Thyroid gland (tissue), 4 donors: ENCODE results near the gene NXPH4. TPM values are rescaled to one million over a fixed set of nuclear protein-coding genes. Genes with fewer than 3 reads are reported as not detected.

Experiments used
- DNase-seq, 2 donors: peaks; one replicate each; pipeline ENCODE4 v3.0.0-alpha.2; 2019
- H3K27ac ChIP-seq, 3 donors: fragments of 200-600 bp; sonication (generic); 1 replicate in 2 of 3; 2 replicates in 1 of 3; pipeline ENCODE4 v1.5.1; 2016 to 2019; ENCODE audit warnings: mild to moderate bottlenecking in 1 of 3, moderate library complexity in 1 of 3
- H3K27me3 ChIP-seq: fragments of 200-600 bp; sonication (generic); one replicate; pipeline ENCODE4 v1.5.1; 2019
- H3K36me3 ChIP-seq, 2 donors: fragments of 200-600 bp; sonication (generic); one replicate each; pipeline ENCODE4 v1.5.1; 2016 to 2019
- H3K4me1 ChIP-seq, 2 donors: fragments of 200-600 bp; sonication (generic); one replicate each; pipeline ENCODE4 v1.5.1; 2017 to 2019
- H3K4me3 ChIP-seq, 3 donors: fragments of 200-600 bp; sonication (generic); replicated peaks in 1 of 3; 1 replicate in 2 of 3; 2 replicates in 1 of 3; pipeline ENCODE4 v1.5.1; 2016; ENCODE audit warnings: mild to moderate bottlenecking in 1 of 3
- H3K9me3 ChIP-seq: fragments of 200-600 bp; sonication (generic); one replicate; pipeline ENCODE4 v1.5.1; 2017
- POLR2A ChIP-seq, 2 donors: fragments of 450-650 bp; IDR thresholded peaks; one replicate each; pipeline ENCODE4 v1.6.1; 2017; ENCODE audit warnings: antibody characterized with exemption in 2 of 2, mild to moderate bottlenecking in 2 of 2, moderate library complexity in 1 of 2
- WGBS, 2 donors: methylation state at CpG; one replicate each; pipeline ENCODE4 v1.1.5; 2017; 5-methylcytosine and 5-hydroxymethylcytosine counted together
- intact Hi-C: fragments of 100-400 bp; cut with DNase I; formaldehyde crosslinking; loops from one replicate; pipeline ENCODE4 v1.15.1; 2023
- total RNA-seq, 4 donors: library from RNA; depleted of rRNA; stranded (reverse); fragments of >200 nt; gene quantifications; one replicate each; pipeline ENCODE4 v1.2.3, GENCODE V29; 2016
- TF ChIP-seq, protein P1 (sequence below), 6 experiments: fragments of 200-600 bp in 3 of 6; fragments of 450-650 bp in 3 of 6; sonication (generic) in 3 of 6; IDR thresholded peaks; one replicate each; pipeline ENCODE4 v1.5.1; 2016 to 2019; ENCODE audit warnings: antibody characterized with exemption in 6 of 6, mild to moderate bottlenecking in 2 of 6, inconsistent platforms in 1 of 6, moderate library complexity in 1 of 6

NXPH4 gene
- total RNA-seq, 4 donors from 2014 or later, result 0.27 TPM; not detected in 3

DNA sequence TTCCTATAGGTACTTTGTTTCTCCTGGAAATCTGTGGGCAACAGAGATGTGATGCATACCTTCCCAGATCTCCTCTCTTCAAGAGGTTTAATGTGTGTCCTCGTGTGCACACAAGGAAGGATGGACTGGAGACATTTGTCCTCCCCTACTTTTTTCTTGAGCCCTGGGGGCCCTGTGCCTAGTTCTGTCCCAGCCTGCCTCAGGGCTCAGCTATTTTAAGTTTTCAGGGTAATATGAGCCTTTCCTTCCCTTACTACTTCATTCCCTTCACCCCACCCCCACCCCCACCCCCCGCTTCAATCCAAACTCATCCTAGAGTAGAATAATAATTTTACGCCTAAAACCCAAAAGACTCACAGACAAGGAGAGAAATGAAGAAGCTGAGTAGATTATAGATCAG lies 33.9 kb downstream of the NXPH4 start:
- no peak for TF ChIP-seq POLR2A (IDR thresholded peaks at IDR 0.05)
- Histone ChIP-seq H3K27ac (no peak overlapping the region), H3K4me3 (no peak overlapping the region), H3K4me1 (no peaks in the 10 kb centered on the region), H3K27me3 (no peaks in the 10 kb centered on the region), H3K36me3 (peaks cover 4 to 6% of the 10 kb centered on the region in 2 donors), H3K9me3 (no peaks in the 10 kb centered on the region)
- no peak for DNase-seq
- intact Hi-C loops, result no loop called here
- WGBS, 2 donors, result 73 to 77% methylated on average over 3 of the region's 3 CpGs

DNA sequence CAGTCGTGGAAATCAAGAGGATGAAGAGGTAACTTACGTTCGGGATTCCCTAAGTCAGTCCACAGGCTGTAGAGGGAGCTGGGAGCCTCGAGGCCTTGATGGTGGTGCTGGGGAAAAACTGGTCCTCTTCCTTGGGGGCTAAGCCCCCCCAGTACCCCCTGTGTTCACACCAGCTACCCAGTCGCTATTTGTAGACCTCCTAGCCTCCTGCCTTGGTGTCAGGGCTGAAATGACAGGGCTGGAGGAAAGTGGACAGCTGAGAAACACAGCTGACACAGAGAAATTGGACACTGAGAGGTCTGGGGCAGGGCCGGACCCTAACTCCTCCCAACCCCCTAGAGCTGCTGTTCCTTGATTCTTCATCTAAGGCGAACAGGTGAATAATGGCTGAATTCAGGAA lies 34.4 kb downstream of the NXPH4 start, which contains the start of gene STAC3:
Gene STAC3 (minus strand): TSS at position 232 of the 400 bp plus-strand sequence. CDS start 1,551 bp downstream, outside the sequence.
- Histone ChIP-seq H3K4me3 (no peak within 1 kb of the TSS), H3K27ac (no peak within 1 kb of the TSS), H3K36me3 (peaks cover 6 to 8% of the 10 kb centered on the region in 2 donors), H3K9me3 (no peaks in the 10 kb centered on the region), H3K4me1 (no peaks in the 10 kb centered on the region), H3K27me3 (no peaks in the 10 kb centered on the region)
- TF ChIP-seq POLR2A (IDR thresholded peaks at IDR 0.05), result no peak
- WGBS, 2 donors, result 52 to 70% methylated on average over 7 of the region's 7 CpGs
- intact Hi-C loops, result no loop called here
- no peak for DNase-seq

DNA sequence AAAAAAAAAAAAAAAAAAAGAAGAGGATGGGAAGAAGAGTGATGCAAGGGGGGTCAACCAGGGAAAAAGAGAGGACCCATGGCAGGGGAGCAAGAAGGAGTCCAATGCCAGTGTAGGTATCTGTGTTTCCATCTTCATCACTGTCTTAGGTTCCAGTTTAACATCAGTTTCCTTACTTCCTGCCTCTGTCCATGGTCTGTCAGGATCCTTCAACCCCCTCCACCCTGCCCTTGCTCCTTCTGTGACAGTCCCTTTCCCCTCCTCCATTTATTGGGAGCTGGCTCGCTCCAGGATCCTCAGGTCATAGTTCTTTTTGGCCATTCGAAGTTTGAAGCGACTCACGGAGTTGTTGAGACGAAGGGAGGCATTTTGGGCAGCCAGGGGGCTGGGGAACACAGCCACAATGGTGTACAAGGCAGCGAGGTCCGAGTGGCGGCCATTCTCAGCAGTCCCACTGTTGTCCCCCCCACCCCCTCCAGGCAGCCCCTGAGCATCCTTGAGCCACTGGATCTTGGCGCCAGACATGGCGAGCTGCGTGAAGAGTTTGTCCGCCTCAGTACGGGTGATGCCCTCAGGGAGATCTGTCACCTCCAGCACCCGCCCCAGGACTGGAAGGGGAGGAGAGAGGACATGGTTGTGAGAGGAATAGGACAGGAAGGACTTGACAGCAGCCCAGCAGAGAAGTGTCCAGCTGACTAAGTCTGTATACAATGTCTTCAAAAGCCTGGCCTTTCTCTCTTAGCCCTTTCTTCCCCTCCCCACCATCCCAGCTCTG lies 38.1 kb downstream of the NXPH4 start:
- H3K4me3 ChIP-seq, result no peak overlapping the region
- no peaks in the 10 kb centered on the region for H3K9me3 ChIP-seq
- H3K27me3 ChIP-seq, result no peaks in the 10 kb centered on the region
- TF ChIP-seq, protein P1, sequence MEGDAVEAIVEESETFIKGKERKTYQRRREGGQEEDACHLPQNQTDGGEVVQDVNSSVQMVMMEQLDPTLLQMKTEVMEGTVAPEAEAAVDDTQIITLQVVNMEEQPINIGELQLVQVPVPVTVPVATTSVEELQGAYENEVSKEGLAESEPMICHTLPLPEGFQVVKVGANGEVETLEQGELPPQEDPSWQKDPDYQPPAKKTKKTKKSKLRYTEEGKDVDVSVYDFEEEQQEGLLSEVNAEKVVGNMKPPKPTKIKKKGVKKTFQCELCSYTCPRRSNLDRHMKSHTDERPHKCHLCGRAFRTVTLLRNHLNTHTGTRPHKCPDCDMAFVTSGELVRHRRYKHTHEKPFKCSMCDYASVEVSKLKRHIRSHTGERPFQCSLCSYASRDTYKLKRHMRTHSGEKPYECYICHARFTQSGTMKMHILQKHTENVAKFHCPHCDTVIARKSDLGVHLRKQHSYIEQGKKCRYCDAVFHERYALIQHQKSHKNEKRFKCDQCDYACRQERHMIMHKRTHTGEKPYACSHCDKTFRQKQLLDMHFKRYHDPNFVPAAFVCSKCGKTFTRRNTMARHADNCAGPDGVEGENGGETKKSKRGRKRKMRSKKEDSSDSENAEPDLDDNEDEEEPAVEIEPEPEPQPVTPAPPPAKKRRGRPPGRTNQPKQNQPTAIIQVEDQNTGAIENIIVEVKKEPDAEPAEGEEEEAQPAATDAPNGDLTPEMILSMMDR (IDR thresholded peaks at IDR 0.05), result no peak
- TF ChIP-seq POLR2A (IDR thresholded peaks at IDR 0.05), result no peak
- intact Hi-C loops, result no loop called here
- peaks cover 36 to 38% of the 10 kb centered on the region in 2 donors for H3K36me3 ChIP-seq
- DNase-seq, result no peak
- no peaks in the 10 kb centered on the region for H3K4me1 ChIP-seq
- no peak overlapping the region for H3K27ac ChIP-seq
- WGBS, 2 donors, result 93 to 94% methylated on average over 7 to 14 of the region's 14 CpGs

DNA sequence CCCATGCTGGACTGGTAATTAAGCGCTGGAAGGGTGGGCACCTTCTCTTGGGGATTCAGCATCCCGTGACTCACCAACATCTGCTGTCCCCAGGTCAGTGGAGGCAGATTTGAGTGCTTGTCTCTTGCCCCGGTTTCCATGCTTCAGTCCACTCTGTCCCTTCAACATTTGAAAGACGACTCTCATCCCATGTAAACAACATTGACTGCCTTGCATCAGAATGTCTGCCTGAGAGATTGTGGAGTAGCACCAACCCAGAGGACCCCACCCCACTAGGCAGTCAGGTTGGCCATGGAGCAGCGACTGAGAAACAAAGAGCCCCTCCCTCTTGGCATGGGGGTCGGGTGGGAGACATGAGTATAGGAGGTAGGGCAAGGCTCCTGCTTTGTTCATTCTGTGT lies 39.3 kb downstream of the NXPH4 start:
- Histone ChIP-seq H3K4me1 (no peaks in the 10 kb centered on the region), H3K27ac (no peak overlapping the region), H3K36me3 (peaks cover 38 to 45% of the 10 kb centered on the region in 2 donors), H3K9me3 (no peaks in the 10 kb centered on the region), H3K4me3 (no peak overlapping the region), H3K27me3 (no peaks in the 10 kb centered on the region)
- intact Hi-C loops, result no loop called here
- 87 to 92% methylated on average over 6 of the region's 6 CpGs for WGBS, 2 donors
- TF ChIP-seq, protein P1 (IDR thresholded peaks at IDR 0.05), result no peak
- TF ChIP-seq POLR2A (IDR thresholded peaks at IDR 0.05), result no peak
- no peak for DNase-seq

DNA sequence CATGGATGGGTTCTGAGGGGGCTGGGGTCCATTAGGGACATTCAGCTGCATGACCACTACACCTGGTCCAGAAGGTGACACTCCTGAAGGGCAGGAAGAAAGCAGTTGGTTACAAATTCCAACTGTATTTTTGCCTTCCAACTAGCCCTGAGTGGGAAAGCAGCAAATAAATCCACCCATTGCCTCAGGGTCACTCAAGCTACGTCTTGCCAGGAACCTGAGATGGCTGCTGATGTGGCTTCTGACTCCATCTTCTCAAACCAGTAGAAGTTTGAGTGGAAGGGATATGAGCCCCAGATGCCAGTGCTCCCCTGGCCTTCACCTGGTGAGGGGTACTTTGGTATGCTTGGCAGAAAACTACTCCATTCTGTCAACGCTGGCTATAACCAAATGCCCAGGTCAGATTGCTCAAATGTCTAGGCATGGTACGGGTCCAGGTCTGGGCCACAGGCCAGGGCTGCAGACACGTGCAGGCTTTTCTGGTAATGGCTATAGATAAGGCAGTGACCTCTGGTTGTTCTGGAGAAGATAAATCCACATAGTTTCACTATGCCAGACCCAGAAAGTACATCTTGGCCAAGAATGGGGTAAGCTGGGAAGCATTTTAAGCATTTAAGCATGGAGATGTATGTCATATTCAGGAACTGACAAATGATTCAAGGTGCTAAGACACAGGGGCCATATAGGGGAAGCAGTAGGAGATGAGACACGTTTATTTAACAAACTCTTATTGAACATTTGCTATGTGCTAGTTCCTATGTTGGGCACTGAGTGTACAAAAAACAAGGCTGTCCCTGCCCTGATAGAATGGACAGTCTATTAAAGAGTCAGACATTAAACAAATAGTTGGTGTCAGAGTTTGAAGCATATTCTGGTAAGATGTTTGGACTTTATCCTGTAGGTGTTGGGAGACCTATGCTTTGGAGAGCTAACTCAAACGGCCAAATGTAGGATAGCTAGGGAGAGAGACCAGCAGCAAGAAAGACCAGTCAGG lies 42.7 kb downstream of the NXPH4 start:
- peaks cover 42 to 45% of the 10 kb centered on the region in 2 donors for H3K36me3 ChIP-seq
- intact Hi-C loops, result no loop called here

More for the DNA sequence above, 42.7 kb downstream of the NXPH4 start:
- WGBS, 2 donors, result 71 to 92% methylated on average over 6 of the region's 6 CpGs
- Histone ChIP-seq H3K9me3 (no peaks in the 10 kb centered on the region), H3K27ac (no peak overlapping the region), H3K4me3 (no peak overlapping the region), H3K4me1 (no peaks in the 10 kb centered on the region), H3K27me3 (no peaks in the 10 kb centered on the region)
- TF ChIP-seq POLR2A (IDR thresholded peaks at IDR 0.05), result no peak
- TF ChIP-seq, protein P1 (IDR thresholded peaks at IDR 0.05), result no peak
- DNase-seq, result no peak
